NOMO-1 (cell line): Measurements from ENCODE around the gene CALHM5.

Experiments used
- DNase-seq, 2 experiments: peaks; one replicate each; lab custom pipeline; 2025; ENCODE audit not compliant: unreplicated experiment in 2 of 2; lab: John Stamatoyannopoulos, UW

CALHM5 gene

GRCh38 chr6:116500969-116501433 is 10.4 kb upstream of the CALHM5 start:
- DNase-seq, result no peak

- no peak for DNase-seq
Measured at GRCh38 chr6:116507324-116507723, 4.1 kb upstream of the CALHM5 start.

- no peak for DNase-seq
Measured at GRCh38 chr6:116508527-116508926, 2.9 kb upstream of the CALHM5 start.

DNA sequence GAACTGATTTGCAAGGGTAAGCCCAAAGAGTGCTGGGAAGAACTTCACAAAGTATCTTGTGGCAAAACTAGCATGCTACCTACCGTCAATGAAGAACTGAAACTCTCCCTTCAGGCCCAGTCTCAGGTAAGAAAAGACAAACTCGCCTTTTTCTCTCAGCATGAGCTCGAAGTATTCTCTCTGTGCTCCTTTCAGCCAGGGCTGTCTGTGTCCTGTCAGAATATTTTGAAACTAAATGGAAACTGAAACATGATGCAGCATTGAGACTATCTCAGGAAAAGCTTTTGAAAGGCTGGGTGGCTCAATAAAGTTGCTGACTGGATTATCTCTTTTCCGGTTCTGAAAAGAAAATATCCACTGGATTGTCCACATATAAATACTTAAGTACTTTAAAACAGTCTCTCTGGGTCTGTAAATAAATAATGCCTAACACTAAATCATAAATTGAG is 696 bp downstream of the CALHM5 start:
- no peak for DNase-seq

DNA sequence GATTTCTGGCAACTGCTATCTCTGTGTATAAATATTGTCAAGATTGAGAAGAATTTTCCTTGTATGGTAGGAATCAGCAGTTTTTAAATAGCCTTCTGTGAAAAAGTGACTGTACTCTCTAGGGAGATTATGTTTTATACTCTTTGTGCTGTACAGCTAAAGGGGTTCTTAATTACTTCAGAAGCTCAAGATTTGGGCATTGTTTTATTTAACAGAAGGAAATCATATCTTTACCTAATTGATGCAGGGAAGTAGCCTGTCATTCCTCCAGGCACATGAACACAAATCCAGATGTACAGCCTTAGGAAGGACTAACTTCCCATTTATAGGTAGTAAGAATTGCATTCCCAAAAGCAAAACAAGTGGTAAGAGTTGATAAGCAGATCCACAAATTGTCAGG is 1.3 kb downstream of the CALHM5 start:
- no peak for DNase-seq

DNA sequence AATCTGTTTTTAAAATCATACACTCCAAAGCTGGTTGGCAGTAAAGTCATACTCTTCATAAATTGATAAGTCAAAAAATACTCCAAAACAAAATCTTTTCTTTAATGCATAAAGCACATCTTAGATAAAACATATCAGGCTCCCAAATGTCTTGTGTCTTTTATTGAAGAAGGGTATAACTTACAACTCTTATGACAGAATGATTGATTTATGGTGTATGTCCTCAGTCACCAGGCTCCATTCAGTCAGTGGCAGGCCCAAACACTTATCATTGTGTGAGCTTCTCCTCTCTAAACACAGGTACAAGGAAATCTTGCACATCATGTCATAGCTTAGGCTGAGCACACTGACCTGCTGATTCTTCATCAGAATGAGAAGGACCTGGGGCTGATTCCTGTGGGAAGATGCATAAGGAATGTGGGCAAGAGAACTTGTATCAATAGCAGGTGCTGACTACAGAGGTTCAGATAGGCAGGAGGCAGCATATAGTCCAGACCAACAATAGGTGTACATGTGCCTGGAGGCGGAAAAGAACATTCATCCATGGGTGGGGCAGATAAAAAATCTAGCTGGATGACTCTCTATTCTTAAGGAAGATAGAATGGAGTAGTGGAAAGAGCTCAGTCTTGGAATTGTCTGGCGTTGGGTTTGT is 1.9 kb downstream of the CALHM5 start:
- DNase-seq, result no peak

GRCh38 chr6:116514111-116514510 is 2.7 kb downstream of the CALHM5 start:
- DNase-seq, result peak; percentile 30 to 77

DNA sequence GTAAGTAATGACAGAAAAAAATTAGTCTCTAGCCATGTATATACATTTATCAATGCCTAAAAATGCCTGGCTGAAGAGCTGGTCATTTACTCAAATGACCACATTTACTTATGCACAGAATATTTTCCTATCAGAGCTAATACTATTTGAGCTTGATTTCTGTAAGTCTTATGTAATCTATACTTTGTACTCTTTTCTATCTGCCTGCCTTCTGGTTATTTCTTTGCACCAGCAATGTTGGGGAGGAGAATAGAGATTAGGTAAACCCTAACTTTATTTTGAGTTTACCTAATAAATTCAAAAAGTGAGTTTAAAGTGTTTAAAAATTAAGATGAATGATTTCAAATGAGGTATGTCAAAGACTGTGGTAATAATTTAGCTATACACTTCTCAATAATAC is 3.7 kb downstream of the CALHM5 start:
- DNase-seq, result no peak

GRCh38 chr6:116518621-116519368 is 7.4 kb downstream of the CALHM5 start:
- DNase-seq, result no peak

- DNase-seq, result no peak
Measured at GRCh38 chr6:116522896-116523295, 11.5 kb downstream of the CALHM5 start.

DNA sequence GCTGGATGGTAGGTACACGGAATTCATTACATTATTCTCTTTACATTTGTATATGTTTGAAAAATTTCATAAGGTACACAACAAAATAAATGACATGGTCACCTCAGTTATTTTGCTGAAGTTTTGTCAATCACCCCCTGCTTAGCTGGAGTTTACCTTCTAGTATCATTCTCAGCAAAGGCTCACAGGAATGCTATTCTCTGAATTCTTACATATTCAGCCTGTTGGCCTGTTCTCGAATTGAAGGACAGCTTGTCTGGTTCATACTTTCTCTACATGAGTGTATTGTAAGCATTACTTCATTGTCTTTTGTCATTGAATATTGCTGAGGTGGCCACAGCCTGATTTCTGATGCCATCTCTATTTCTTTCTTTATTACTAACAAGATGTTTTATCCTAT is 12.8 kb downstream of the CALHM5 start:
- no peak for DNase-seq

- no peak for DNase-seq
Measured at GRCh38 chr6:116528133-116528532, 16.7 kb downstream of the CALHM5 start.

GRCh38 chr6:116528780-116529179 is 17.3 kb downstream of the CALHM5 start:
- DNase-seq, result no peak

DNA sequence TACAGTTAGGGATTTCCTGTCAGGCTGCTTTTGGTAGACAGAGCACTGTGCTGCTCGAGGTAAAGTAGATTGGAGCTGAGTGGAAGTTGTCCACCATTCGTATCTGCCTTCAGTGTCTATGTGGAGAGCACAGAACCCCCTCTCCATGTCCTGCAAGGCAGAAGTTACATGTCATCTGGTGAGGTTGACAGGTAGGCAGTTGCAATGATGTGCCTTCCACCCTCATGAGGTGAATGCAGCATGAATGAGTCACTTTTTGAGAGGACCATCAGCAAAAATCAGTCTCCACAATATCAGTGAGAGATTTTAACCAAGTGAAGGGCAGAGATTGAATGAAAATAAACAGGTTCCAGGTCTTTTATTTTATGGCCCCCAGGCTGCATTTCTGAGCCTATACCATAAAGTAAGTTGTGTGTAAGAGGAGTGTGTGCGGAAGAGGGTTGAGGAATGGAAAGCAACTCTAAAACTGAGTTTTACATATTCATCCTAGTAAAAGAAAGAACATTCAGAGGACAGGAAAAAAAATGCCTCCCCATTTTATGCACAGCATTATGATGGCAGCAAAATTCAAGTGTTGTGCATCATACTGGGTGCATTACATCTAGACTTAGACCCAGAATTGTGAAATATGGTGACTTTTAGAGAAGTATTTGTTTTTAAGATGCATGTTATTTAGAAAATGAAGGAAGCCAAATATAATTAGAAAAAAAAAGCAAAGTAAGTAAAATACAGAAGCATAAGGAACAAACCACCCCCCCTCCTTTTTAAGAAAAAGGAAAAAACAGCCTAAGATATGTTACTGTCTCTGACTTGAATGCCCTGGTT is 18.2 kb downstream of the CALHM5 start:
- DNase-seq, result no peak

DNA sequence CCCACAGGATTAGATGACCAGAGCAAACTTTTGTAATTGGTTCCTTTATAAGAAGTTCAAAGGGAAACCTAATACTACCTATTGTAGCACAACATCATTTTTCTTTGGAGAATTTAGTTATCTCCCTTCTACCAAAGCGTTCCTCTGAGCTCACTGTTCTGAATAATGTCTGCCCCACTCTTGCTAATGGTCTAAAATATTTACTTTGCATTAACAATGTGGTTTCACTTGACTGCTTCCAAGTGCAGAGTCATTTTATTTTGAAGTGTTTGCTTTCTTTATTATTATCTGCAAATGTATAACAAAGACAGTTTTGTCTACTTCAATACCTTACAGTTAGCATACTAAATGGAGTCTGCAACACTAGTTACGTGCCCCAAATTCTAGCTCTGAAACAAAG is 19.0 kb downstream of the CALHM5 start:
- DNase-seq, result no peak

DNA sequence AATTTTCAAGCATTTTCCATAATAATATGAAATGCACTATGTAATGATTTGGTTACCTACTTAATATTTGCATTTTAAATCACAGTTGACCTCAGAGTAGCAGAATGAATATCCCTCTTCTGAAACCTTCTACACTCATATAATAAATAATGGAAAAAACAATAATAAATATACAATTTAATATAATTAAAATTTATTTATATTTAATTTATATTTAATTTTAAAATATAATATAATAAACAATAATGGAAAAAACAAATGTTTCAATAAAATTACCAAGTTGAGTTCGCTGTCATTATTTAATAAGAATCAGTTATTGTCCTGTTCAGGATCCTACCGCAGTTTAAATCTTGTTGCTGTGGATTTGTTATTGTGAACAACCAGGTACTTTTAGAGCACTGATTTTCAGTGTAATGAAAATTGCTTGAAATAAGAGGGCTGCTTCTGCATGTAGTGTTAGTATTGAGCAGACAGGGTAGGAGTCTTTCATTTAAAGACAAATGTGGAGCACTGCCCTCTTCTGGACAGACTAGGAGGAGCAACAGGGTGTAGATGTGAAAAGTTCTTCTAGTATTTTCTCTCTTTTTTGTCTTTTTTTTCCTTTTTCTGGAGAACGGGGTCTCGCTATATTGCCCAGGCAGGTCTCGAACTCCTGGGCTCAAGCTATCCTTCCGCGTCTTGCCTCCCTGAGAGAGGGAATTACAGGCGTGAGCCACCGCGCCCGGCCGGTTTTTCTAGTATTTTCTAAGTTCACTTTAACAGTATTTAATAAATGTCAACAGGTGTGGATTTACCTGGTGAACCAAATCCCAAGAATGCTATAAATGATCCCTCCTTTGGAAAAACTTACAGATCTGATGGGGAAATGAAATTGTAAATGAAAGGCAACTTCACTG is 20.5 kb downstream of the CALHM5 start:
- peak in 1 of 2 experiments; percentile 77 for DNase-seq

DNA sequence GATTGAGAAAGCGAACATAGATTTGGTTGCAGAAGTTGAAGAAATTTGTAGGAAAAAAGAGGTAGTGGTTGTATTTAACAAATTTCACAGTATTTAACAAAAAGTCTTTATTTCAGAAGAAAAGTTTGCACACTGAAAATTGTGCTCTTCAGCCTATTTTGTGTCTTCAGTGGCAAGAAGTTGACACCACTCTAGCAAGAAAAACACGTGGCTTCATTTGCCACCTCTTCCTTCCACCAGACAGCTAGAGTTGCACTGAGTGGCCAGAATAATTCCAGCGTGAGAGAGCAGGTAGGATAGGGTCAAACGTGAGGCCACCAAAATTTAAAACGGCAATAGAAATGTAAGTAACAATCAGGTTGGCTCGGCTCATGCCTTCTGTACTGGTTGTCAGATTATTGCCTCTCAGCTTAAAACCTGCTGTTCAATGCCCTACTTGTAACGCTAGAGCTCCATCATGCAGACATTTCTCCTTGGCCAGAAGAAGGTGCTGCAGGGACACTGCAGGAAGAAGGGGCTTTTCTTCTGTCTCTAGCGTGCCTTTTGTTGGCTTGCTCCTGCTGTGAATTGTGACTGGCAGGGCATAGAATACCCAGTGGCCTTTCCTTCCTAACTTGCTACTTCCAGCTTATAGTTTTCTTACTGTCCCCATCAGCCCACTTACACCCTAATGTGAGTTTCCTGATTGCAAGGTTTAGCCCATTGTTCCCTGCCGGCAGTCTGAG is 22.0 kb downstream of the CALHM5 start:
- DNase-seq, result peak; percentile 47 to 69

- DNase-seq, result no peak
Measured at GRCh38 chr6:116535109-116535508, 23.7 kb downstream of the CALHM5 start.

- peak; percentile 32 to 48 for DNase-seq
Measured at GRCh38 chr6:116536216-116536621, 24.8 kb downstream of the CALHM5 start.

GRCh38 chr6:116542426-116542825 is 31.0 kb downstream of the CALHM5 start:
- no peak for DNase-seq
